ENCODE measurements around the gene ECT2.

The ECT2 gene

GRCh38 chr3:172840463-172840862 is 89.9 kb downstream of the ECT2 start:
- Histone ChIP-seq H3K27me3 (replicated peaks in 2 of 5; ENCODE audit: control insufficient read depth in 4 of 5, insufficient read depth in 5 of 5, low read length in 4 of 5) (no peaks in the 10 kb centered on the region), H3K27ac (ENCODE audit: insufficient read depth in 1 of 2, low read depth in 1 of 2, low read length in 2 of 2, poor library complexity in 1 of 2, severe bottlenecking in 2 of 2) (no peak overlapping the region), H3K9me3 (ENCODE audit: control extremely low read depth in 1 of 5, control insufficient read depth in 4 of 5, insufficient read depth in 2 of 5, low read depth in 1 of 5, low read length in 4 of 5) (no peaks in the 10 kb centered on the region), H3K4me1 (ENCODE audit: control extremely low read depth in 1 of 4, control insufficient read depth in 4 of 4, insufficient read depth in 4 of 4, low read length in 3 of 4) (no peaks in the 10 kb centered on the region), H3K4me3 (ENCODE audit: control insufficient read depth in 1 of 7, extremely low read depth in 1 of 7, insufficient read depth in 4 of 7, low read depth in 2 of 7, low read length in 6 of 7) (no peak overlapping the region), H3K36me3 (ENCODE audit: control insufficient read depth in 4 of 4, insufficient read depth in 4 of 4, low read length in 3 of 4) (no peaks in the 10 kb centered on the region)
- ChIA-PET POLR2A (no interaction called here), CTCF (no interaction called here)
- no CpG with 5 or more reads among the region's 4 CpGs for WGBS (ENCODE audit: insufficient coverage)
- no peak for DNase-seq

GRCh38 chr3:172840913-172841312 is 90.4 kb downstream of the ECT2 start:
- no peaks in the 10 kb centered on the region for H3K9me3 ChIP-seq (ENCODE audit: control extremely low read depth in 1 of 5, control insufficient read depth in 4 of 5, insufficient read depth in 2 of 5, low read depth in 1 of 5, low read length in 4 of 5)
- 83% methylated on average over 2 of the region's 4 CpGs for WGBS (ENCODE audit: insufficient coverage)
- H3K36me3 ChIP-seq (ENCODE audit: control insufficient read depth in 4 of 4, insufficient read depth in 4 of 4, low read length in 3 of 4): no peaks in the 10 kb centered on the region
- H3K27me3 ChIP-seq (replicated peaks in 2 of 5; ENCODE audit: control insufficient read depth in 4 of 5, insufficient read depth in 5 of 5, low read length in 4 of 5): no peaks in the 10 kb centered on the region
- H3K4me1 ChIP-seq (ENCODE audit: control extremely low read depth in 1 of 4, control insufficient read depth in 4 of 4, insufficient read depth in 4 of 4, low read length in 3 of 4): no peaks in the 10 kb centered on the region
- ChIA-PET CTCF (no interaction called here), POLR2A (no interaction called here)
- no peak for DNase-seq
- no peak overlapping the region for H3K27ac ChIP-seq (ENCODE audit: insufficient read depth in 1 of 2, low read depth in 1 of 2, low read length in 2 of 2, poor library complexity in 1 of 2, severe bottlenecking in 2 of 2)
- H3K4me3 ChIP-seq (ENCODE audit: control insufficient read depth in 1 of 7, extremely low read depth in 1 of 7, insufficient read depth in 4 of 7, low read depth in 2 of 7, low read length in 6 of 7): no peak overlapping the region

- WGBS (ENCODE audit: insufficient coverage): 100% methylated on average over 2 of the region's 4 CpGs
Measured at GRCh38 chr3:172844428-172844827, 93.9 kb downstream of the ECT2 start.

GRCh38 chr3:172846103-172846561 is 95.6 kb downstream of the ECT2 start:
- peak in 2 of 3 donors; percentile 28 to 52 for DNase-seq
- H3K9me3 ChIP-seq (ENCODE audit: control extremely low read depth in 1 of 5, control insufficient read depth in 4 of 5, insufficient read depth in 2 of 5, low read depth in 1 of 5, low read length in 4 of 5): peaks cover 0 to 2% (median 0%) of the 10 kb centered on the region in 5 experiments
- H3K27ac ChIP-seq (ENCODE audit: insufficient read depth in 1 of 2, low read depth in 1 of 2, low read length in 2 of 2, poor library complexity in 1 of 2, severe bottlenecking in 2 of 2): no peak overlapping the region
- no peaks in the 10 kb centered on the region for H3K36me3 ChIP-seq (ENCODE audit: control insufficient read depth in 4 of 4, insufficient read depth in 4 of 4, low read length in 3 of 4)
- H3K27me3 ChIP-seq (replicated peaks in 2 of 5; ENCODE audit: control insufficient read depth in 4 of 5, insufficient read depth in 5 of 5, low read length in 4 of 5): no peaks in the 10 kb centered on the region
- CTCF ChIA-PET: no interaction called here
- WGBS (ENCODE audit: insufficient coverage): 100% methylated on average over 1 of the region's 4 CpGs
- POLR2A ChIA-PET: no interaction called here
- peaks cover 0 to 3% (median 0%) of the 10 kb centered on the region in 4 experiments for H3K4me1 ChIP-seq (ENCODE audit: control extremely low read depth in 1 of 4, control insufficient read depth in 4 of 4, insufficient read depth in 4 of 4, low read length in 3 of 4)
- H3K4me3 ChIP-seq (ENCODE audit: control insufficient read depth in 1 of 7, extremely low read depth in 1 of 7, insufficient read depth in 4 of 7, low read depth in 2 of 7, low read length in 6 of 7): no peak overlapping the region

More at GRCh38 chr3:172844428-172844827, 93.9 kb downstream of the ECT2 start:
- Histone ChIP-seq H3K9me3 (ENCODE audit: control extremely low read depth in 1 of 5, control insufficient read depth in 4 of 5, insufficient read depth in 2 of 5, low read depth in 1 of 5, low read length in 4 of 5) (peaks cover 0 to 2% (median 0%) of the 10 kb centered on the region in 5 experiments), H3K4me3 (ENCODE audit: control insufficient read depth in 1 of 7, extremely low read depth in 1 of 7, insufficient read depth in 4 of 7, low read depth in 2 of 7, low read length in 6 of 7) (no peak overlapping the region), H3K27me3 (replicated peaks in 2 of 5; ENCODE audit: control insufficient read depth in 4 of 5, insufficient read depth in 5 of 5, low read length in 4 of 5) (no peaks in the 10 kb centered on the region), H3K27ac (ENCODE audit: insufficient read depth in 1 of 2, low read depth in 1 of 2, low read length in 2 of 2, poor library complexity in 1 of 2, severe bottlenecking in 2 of 2) (no peak overlapping the region), H3K36me3 (ENCODE audit: control insufficient read depth in 4 of 4, insufficient read depth in 4 of 4, low read length in 3 of 4) (no peaks in the 10 kb centered on the region), H3K4me1 (ENCODE audit: control extremely low read depth in 1 of 4, control insufficient read depth in 4 of 4, insufficient read depth in 4 of 4, low read length in 3 of 4) (peaks cover 0 to 3% (median 0%) of the 10 kb centered on the region in 4 experiments)
- DNase-seq: no peak
- CTCF ChIA-PET: no interaction called here
- POLR2A ChIA-PET: no interaction called here

GRCh38 chr3:172846706-172847105 is 96.2 kb downstream of the ECT2 start:
- 100% methylated on average over 2 of the region's 2 CpGs for WGBS (ENCODE audit: insufficient coverage)
- Histone ChIP-seq H3K36me3 (ENCODE audit: control insufficient read depth in 4 of 4, insufficient read depth in 4 of 4, low read length in 3 of 4) (no peaks in the 10 kb centered on the region), H3K9me3 (ENCODE audit: control extremely low read depth in 1 of 5, control insufficient read depth in 4 of 5, insufficient read depth in 2 of 5, low read depth in 1 of 5, low read length in 4 of 5) (peaks cover 0 to 2% (median 0%) of the 10 kb centered on the region in 5 experiments), H3K4me1 (ENCODE audit: control extremely low read depth in 1 of 4, control insufficient read depth in 4 of 4, insufficient read depth in 4 of 4, low read length in 3 of 4) (peaks cover 0 to 3% (median 0%) of the 10 kb centered on the region in 4 experiments), H3K27me3 (replicated peaks in 2 of 5; ENCODE audit: control insufficient read depth in 4 of 5, insufficient read depth in 5 of 5, low read length in 4 of 5) (no peaks in the 10 kb centered on the region), H3K27ac (ENCODE audit: insufficient read depth in 1 of 2, low read depth in 1 of 2, low read length in 2 of 2, poor library complexity in 1 of 2, severe bottlenecking in 2 of 2) (no peak overlapping the region), H3K4me3 (ENCODE audit: control insufficient read depth in 1 of 7, extremely low read depth in 1 of 7, insufficient read depth in 4 of 7, low read depth in 2 of 7, low read length in 6 of 7) (no peak overlapping the region)
- DNase-seq: no peak
- CTCF ChIA-PET: no interaction called here
- POLR2A ChIA-PET: no interaction called here

- peaks cover 0 to 2% (median 0%) of the 10 kb centered on the region in 5 experiments for H3K9me3 ChIP-seq (ENCODE audit: control extremely low read depth in 1 of 5, control insufficient read depth in 4 of 5, insufficient read depth in 2 of 5, low read depth in 1 of 5, low read length in 4 of 5)
- CTCF ChIA-PET: no interaction called here
- no peak for DNase-seq
- H3K4me3 ChIP-seq (ENCODE audit: control insufficient read depth in 1 of 7, extremely low read depth in 1 of 7, insufficient read depth in 4 of 7, low read depth in 2 of 7, low read length in 6 of 7): no peak overlapping the region
- POLR2A ChIA-PET: no interaction called here
- peaks cover 0 to 3% (median 0%) of the 10 kb centered on the region in 4 experiments for H3K4me1 ChIP-seq (ENCODE audit: control extremely low read depth in 1 of 4, control insufficient read depth in 4 of 4, insufficient read depth in 4 of 4, low read length in 3 of 4)
- H3K27me3 ChIP-seq (replicated peaks in 2 of 5; ENCODE audit: control insufficient read depth in 4 of 5, insufficient read depth in 5 of 5, low read length in 4 of 5): no peaks in the 10 kb centered on the region
- no peak overlapping the region for H3K27ac ChIP-seq (ENCODE audit: insufficient read depth in 1 of 2, low read depth in 1 of 2, low read length in 2 of 2, poor library complexity in 1 of 2, severe bottlenecking in 2 of 2)
- no peaks in the 10 kb centered on the region for H3K36me3 ChIP-seq (ENCODE audit: control insufficient read depth in 4 of 4, insufficient read depth in 4 of 4, low read length in 3 of 4)
Measured at GRCh38 chr3:172847292-172847691, 96.8 kb downstream of the ECT2 start.

- no peak for DNase-seq
- POLR2A ChIA-PET: interaction anchor here (0.6 kb wide), 1 partner anchor 67 kb away, joined by 4 read pairs; no protein-coding TSS in a partner anchor
Measured at GRCh38 chr3:172848910-172849309, 98.4 kb downstream of the ECT2 start.

More at GRCh38 chr3:172848910-172849309, 98.4 kb downstream of the ECT2 start:
- Histone ChIP-seq H3K27me3 (replicated peaks in 2 of 5; ENCODE audit: control insufficient read depth in 4 of 5, insufficient read depth in 5 of 5, low read length in 4 of 5) (no peaks in the 10 kb centered on the region), H3K27ac (ENCODE audit: insufficient read depth in 1 of 2, low read depth in 1 of 2, low read length in 2 of 2, poor library complexity in 1 of 2, severe bottlenecking in 2 of 2) (no peak overlapping the region), H3K36me3 (ENCODE audit: control insufficient read depth in 4 of 4, insufficient read depth in 4 of 4, low read length in 3 of 4) (no peaks in the 10 kb centered on the region), H3K4me1 (ENCODE audit: control extremely low read depth in 1 of 4, control insufficient read depth in 4 of 4, insufficient read depth in 4 of 4, low read length in 3 of 4) (peaks cover 0 to 3% (median 0%) of the 10 kb centered on the region in 4 experiments), H3K9me3 (ENCODE audit: control extremely low read depth in 1 of 5, control insufficient read depth in 4 of 5, insufficient read depth in 2 of 5, low read depth in 1 of 5, low read length in 4 of 5) (peaks cover 0 to 2% (median 0%) of the 10 kb centered on the region in 5 experiments), H3K4me3 (ENCODE audit: control insufficient read depth in 1 of 7, extremely low read depth in 1 of 7, insufficient read depth in 4 of 7, low read depth in 2 of 7, low read length in 6 of 7) (no peak overlapping the region)
- WGBS (ENCODE audit: insufficient coverage): 40% methylated on average over 1 of the region's 1 CpG
- CTCF ChIA-PET: interaction anchor here (0.8 to 1.4 kb wide), 2 partner anchors 12 to 15 kb away, joined by 3 to 5 read pairs; no protein-coding TSS in a partner anchor
